NB4 (cell line): ENCODE measurements around the gene EHMT1.

Experiments used
- DNase-seq: peaks from one replicate; pipeline ENCODE4 v3.0.0; 2010; ENCODE audit warnings: low read depth
- H3K4me3 ChIP-seq: one replicate; pipeline ENCODE4 v1.5.1; 2011; ENCODE audit warnings: mild to moderate bottlenecking, low read depth, low read length, moderate library complexity
- MYC ChIP-seq: IDR thresholded peaks from 2 replicates; pipeline ENCODE4 v1.6.1; 2011; ENCODE audit warnings: low read depth, low read length
- POLR2A ChIP-seq: IDR thresholded peaks from 2 replicates; pipeline ENCODE4 v1.6.1; 2011; ENCODE audit warnings: mild to moderate bottlenecking; ENCODE audit not compliant: insufficient read length; ENCODE audit errors: extremely low read depth
- TF ChIP-seq, protein P1 (sequence below): IDR thresholded peaks from 2 replicates; pipeline ENCODE4 v1.6.1; 2011; ENCODE audit warnings: low read depth, low read length
- TF ChIP-seq, protein P2 (sequence below): IDR thresholded peaks from one replicate; pipeline ENCODE4 v1.5.1; 2012; ENCODE audit warnings: low read depth, low read length

EHMT1 gene

DNA sequence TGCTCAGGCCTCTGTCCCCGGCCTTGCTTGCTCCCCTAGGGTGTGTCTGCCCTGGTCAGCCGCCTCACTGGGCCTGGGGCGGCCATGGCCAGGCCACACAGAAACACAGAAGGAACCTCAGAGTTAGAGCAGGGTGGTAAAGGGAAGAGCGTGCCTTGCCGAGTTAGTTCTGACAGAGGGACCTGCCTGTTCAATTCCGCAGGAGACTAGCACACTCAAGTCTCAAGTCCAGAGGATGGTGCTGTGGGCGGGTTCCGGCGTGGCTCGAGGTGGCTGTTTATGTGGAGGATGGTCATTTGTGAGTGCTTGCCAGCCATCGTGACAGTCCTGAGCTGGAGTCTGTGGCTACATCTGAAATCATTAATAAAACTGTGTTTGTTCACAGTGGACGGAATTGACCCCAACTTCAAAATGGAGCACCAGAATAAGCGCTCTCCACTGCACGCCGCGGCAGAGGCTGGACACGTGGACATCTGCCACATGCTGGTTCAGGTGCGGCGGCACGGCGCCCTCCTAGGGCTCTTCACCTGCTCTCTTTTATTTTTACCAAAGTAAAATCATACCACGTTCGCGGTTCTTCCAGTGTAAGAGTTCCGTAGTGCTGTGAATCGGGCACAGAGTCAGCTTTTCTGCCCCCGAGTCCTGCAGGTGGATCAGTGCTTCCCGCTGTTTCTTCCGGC lies 163.2 kb downstream of the EHMT1 start:
- TF ChIP-seq MYC (no peak), POLR2A (no peak)
- TF ChIP-seq, protein P1, sequence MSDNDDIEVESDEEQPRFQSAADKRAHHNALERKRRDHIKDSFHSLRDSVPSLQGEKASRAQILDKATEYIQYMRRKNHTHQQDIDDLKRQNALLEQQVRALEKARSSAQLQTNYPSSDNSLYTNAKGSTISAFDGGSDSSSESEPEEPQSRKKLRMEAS: no peak
- TF ChIP-seq, protein P2, sequence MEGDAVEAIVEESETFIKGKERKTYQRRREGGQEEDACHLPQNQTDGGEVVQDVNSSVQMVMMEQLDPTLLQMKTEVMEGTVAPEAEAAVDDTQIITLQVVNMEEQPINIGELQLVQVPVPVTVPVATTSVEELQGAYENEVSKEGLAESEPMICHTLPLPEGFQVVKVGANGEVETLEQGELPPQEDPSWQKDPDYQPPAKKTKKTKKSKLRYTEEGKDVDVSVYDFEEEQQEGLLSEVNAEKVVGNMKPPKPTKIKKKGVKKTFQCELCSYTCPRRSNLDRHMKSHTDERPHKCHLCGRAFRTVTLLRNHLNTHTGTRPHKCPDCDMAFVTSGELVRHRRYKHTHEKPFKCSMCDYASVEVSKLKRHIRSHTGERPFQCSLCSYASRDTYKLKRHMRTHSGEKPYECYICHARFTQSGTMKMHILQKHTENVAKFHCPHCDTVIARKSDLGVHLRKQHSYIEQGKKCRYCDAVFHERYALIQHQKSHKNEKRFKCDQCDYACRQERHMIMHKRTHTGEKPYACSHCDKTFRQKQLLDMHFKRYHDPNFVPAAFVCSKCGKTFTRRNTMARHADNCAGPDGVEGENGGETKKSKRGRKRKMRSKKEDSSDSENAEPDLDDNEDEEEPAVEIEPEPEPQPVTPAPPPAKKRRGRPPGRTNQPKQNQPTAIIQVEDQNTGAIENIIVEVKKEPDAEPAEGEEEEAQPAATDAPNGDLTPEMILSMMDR: no peak
- DNase-seq: no peak
- no peak overlapping the region for H3K4me3 ChIP-seq

DNA sequence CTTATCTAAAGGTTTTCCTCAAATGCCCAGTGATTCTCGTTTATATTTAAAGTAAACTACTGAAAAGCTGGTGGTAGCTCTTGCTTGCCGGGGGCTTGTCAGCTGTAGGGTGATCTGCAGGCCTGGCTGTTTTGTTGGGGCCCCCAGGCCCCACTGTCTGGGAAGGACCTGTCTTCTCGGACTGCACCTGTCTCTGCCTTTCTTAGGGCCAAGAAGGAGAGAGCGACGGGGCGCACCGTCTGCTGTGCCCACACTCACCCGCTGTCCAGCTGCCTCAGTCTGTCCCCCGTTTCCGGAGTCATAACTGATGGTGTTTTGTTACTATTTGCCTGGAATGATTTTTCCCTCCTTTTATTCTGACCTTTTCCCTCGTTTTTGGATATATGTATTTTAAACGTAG lies 164.7 kb downstream of the EHMT1 start:
- H3K4me3 ChIP-seq: no peak overlapping the region

DNA sequence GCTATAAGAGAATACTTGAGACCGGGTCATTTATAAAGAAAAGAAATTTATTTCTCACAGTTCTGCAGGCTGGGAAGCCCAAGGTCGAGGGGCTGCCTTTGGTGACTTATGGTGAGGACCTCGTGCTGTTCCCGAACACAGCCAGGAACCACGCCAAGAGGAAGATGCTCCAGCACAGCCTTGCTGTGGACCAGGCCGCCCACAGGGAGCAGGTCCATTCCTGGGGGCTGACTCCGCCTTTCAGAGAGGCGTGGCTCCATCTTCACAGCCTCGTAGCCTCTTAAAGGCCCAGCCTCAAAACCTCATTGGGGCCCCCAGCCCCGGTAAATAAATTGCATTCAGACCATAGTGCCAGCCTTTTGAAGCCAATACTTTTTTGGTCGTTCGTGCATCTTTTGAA lies 165.2 kb downstream of the EHMT1 start:
- TF ChIP-seq POLR2A (no peak), MYC (no peak)
- TF ChIP-seq, protein P1: no peak
- TF ChIP-seq, protein P2: no peak
- H3K4me3 ChIP-seq: no peak overlapping the region
- no peak for DNase-seq

More for the DNA sequence above, 164.7 kb downstream of the EHMT1 start:
- DNase-seq: no peak
- TF ChIP-seq MYC (no peak), POLR2A (no peak)
- TF ChIP-seq, protein P2: no peak
- TF ChIP-seq, protein P1: no peak

DNA sequence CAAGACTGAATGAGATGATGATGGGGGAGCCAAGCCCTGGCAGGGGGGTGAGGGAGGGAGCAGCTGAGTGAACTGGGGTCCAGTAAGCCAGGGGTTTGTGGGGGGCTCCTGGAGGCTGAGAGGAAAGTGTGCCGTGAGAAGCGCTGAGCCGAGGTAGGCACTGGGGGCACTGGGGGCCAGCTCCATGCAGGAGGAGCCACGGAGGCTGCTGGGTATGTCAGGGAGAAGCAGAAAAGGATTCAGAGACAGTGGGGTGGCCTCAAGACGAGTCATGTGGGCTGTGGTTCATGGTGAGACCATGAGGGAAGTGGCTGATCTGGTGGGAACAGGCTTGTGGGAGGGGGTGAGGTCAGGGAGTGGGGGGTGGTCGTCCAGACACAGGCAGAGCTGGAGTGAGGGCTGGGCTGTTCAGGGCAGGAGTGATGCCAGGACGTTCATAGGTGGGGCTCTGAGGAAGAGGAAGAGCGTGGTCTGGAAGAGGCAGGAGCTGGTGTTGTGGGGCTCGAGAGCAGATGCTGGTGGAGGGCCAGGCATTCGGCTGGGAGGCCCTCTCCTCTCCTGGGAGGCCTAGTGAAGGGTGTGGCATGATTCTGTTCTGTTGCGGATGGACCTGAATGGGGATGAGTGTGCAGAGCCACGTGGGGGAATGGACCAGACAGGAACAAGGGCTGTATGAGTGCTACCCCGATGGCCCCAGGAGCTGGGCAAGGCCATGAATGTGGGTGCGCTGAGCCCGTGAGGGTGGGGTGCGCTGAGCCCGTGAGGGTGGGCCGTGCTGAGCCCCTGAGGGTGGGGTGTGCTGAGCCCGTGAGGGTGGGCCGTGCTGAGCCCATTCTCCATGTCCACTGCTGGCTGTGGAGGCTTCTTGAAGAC lies 166.1 kb downstream of the EHMT1 start:
- no peak for TF ChIP-seq POLR2A
- TF ChIP-seq, protein P1: no peak
- TF ChIP-seq MYC: no peak
- TF ChIP-seq, protein P2: no peak

DNA sequence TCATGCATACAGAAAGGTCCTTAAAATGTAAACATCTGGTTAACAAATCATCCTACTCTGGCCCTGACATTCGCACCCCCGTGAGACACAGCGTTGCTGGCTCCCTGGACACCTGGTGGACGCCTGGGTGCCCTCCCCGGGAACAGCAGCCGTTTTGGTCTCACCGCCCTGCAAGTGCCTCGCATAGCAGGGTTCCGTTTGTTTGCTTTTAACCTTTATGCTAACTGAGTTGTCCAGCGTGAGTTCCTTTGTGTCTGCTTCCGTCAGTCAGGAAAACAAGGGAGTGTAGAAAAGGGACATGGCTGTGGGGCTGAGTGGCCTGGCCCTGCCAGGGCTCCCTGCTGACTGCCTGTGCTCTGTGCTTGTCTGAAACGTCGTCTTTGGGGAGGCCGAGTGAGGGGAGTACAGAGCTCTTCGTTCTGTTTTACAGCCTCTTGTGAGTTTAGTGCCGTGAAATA lies 166.9 kb downstream of the EHMT1 start:
- no peak overlapping the region for H3K4me3 ChIP-seq
- TF ChIP-seq, protein P2: no peak
- no peak for TF ChIP-seq MYC
- no peak for TF ChIP-seq POLR2A
- DNase-seq: no peak

More for the DNA sequence above, 166.1 kb downstream of the EHMT1 start:
- H3K4me3 ChIP-seq: no peak overlapping the region
- DNase-seq: peak; percentile 21
